NCI-H2107 (cell line): ENCODE measurements around the gene APBB2.

Experiments used
- DNase-seq: peaks from one replicate; lab custom pipeline; 2025; lab: John Stamatoyannopoulos, UW

Gene APBB2

GRCh38 chr4:41134581-41134980 is 79.8 kb downstream of the APBB2 start:
- no peak for DNase-seq

- DNase-seq, result no peak
These were observed 80.8 kb downstream of the APBB2 start for GRCh38 chr4:41133454-41134018.

GRCh38 chr4:41132055-41132683 is 82.2 kb downstream of the APBB2 start:
- no peak for DNase-seq

GRCh38 chr4:41129936-41130440 is 84.4 kb downstream of the APBB2 start:
- DNase-seq, result no peak

- DNase-seq, result no peak
These were observed 85.1 kb downstream of the APBB2 start for GRCh38 chr4:41129128-41129754.

GRCh38 chr4:41125558-41126311 is 88.6 kb downstream of the APBB2 start:
- no peak for DNase-seq

- DNase-seq, result no peak
These were observed 89.3 kb downstream of the APBB2 start for GRCh38 chr4:41124916-41125548.

GRCh38 chr4:41122775-41123174 is 91.6 kb downstream of the APBB2 start:
- DNase-seq, result no peak

- DNase-seq, result no peak
These were observed 92.0 kb downstream of the APBB2 start for GRCh38 chr4:41122309-41122708.

- DNase-seq, result no peak
These were observed 92.4 kb downstream of the APBB2 start for GRCh38 chr4:41121906-41122305.

GRCh38 chr4:41120297-41121217 is 93.8 kb downstream of the APBB2 start:
- no peak for DNase-seq

- DNase-seq, result no peak
These were observed 94.5 kb downstream of the APBB2 start for GRCh38 chr4:41119867-41120295.

- DNase-seq, result no peak
These were observed 102.6 kb downstream of the APBB2 start for GRCh38 chr4:41111791-41112190.

GRCh38 chr4:41110050-41110449 is 104.3 kb downstream of the APBB2 start:
- DNase-seq, result no peak

GRCh38 chr4:41108481-41108880 is 105.9 kb downstream of the APBB2 start:
- no peak for DNase-seq

- DNase-seq, result no peak
These were observed 107.5 kb downstream of the APBB2 start for GRCh38 chr4:41106694-41107419.

- no peak for DNase-seq
These were observed 108.3 kb downstream of the APBB2 start for GRCh38 chr4:41106081-41106480.

- DNase-seq, result no peak
These were observed 110.2 kb downstream of the APBB2 start for GRCh38 chr4:41104155-41104554.

- no peak for DNase-seq
These were observed 110.7 kb downstream of the APBB2 start for GRCh38 chr4:41103657-41104056.

- DNase-seq, result no peak
These were observed 111.8 kb downstream of the APBB2 start for GRCh38 chr4:41102414-41103092.
